Mesenchymal stem cell (in vitro differentiated cells and primary cell): Measurements from ENCODE around the gene QKI.
"Not testable (repeated sequence)": the region's sequence is repeated elsewhere in the genome, so short reads cannot be mapped to it uniquely, and the experiment has no call there.

ENCODE experiments used
- DNase-seq: peaks from one replicate; pipeline ENCODE4 v3.0.0-alpha.2; 2013
- H2AFZ ChIP-seq: one replicate; pipeline ENCODE4 v1.6.1; 2013; ENCODE audit warnings: low read depth, mild to moderate bottlenecking, control low read depth, inconsistent platforms, low read length, moderate library complexity
- H2AK5ac ChIP-seq: 2 replicates; pipeline ENCODE4 v1.6.1; 2013; ENCODE audit warnings: low read length, moderate library complexity, mild to moderate bottlenecking, inconsistent platforms; ENCODE audit not compliant: severe bottlenecking
- H2BK120ac ChIP-seq: one replicate; pipeline ENCODE4 v1.6.1; 2013; ENCODE audit warnings: low read depth, mild to moderate bottlenecking, inconsistent platforms, low read length, moderate library complexity
- H2BK12ac ChIP-seq, 2 experiments: one replicate each; pipeline ENCODE4 v1.6.1; 2013; ENCODE audit warnings: inconsistent platforms in 2 of 2, low read length in 2 of 2, mild to moderate bottlenecking in 2 of 2, moderate library complexity in 2 of 2, control low read depth in 1 of 2
- H2BK15ac ChIP-seq: one replicate; pipeline ENCODE4 v1.6.1; 2013; ENCODE audit warnings: mild to moderate bottlenecking, low read depth, inconsistent platforms; ENCODE audit not compliant: poor library complexity, severe bottlenecking
- H2BK5ac ChIP-seq: 2 replicates; pipeline ENCODE4 v1.6.1; 2013; ENCODE audit warnings: low read depth, mild to moderate bottlenecking, low read length, control low read depth, inconsistent platforms; ENCODE audit not compliant: poor library complexity, severe bottlenecking
- H3K14ac ChIP-seq, 2 experiments: one replicate each; pipeline ENCODE4 v1.6.1; 2013; ENCODE audit warnings: inconsistent platforms in 2 of 2, low read length in 2 of 2, control low read depth in 1 of 2, mild to moderate bottlenecking in 1 of 2, moderate library complexity in 1 of 2
- H3K18ac ChIP-seq, 2 experiments: one replicate each; pipeline ENCODE4 v1.6.1; 2013; ENCODE audit warnings: inconsistent platforms in 2 of 2, low read length in 2 of 2, control low read depth in 1 of 2, low read depth in 1 of 2, mild to moderate bottlenecking in 1 of 2
- H3K23ac ChIP-seq, 2 experiments: one replicate each; pipeline ENCODE4 v1.6.1; 2013; ENCODE audit warnings: inconsistent platforms in 2 of 2, low read length in 2 of 2, mild to moderate bottlenecking in 2 of 2, moderate library complexity in 2 of 2, control low read depth in 1 of 2
- H3K27ac ChIP-seq: 2 replicates; pipeline ENCODE4 v1.5.1; 2013; ENCODE audit warnings: mild to moderate bottlenecking, moderate library complexity, low read length, control low read depth, inconsistent platforms; ENCODE audit not compliant: poor library complexity, severe bottlenecking
- H3K27me3 ChIP-seq, 2 experiments: 2 replicates each; pipeline versions ENCODE4 v1.6.1 to v1.7.0; 2013; ENCODE audit warnings: low read length in 2 of 2, mild to moderate bottlenecking in 2 of 2, moderate library complexity in 2 of 2, control low read depth in 1 of 2, inconsistent platforms in 1 of 2; ENCODE audit not compliant: control insufficient read depth in 1 of 2, insufficient read depth in 1 of 2
- H3K36me3 ChIP-seq, 2 experiments: 2 replicates each; pipeline versions ENCODE4 v1.6.1 to v1.7.0; 2013; ENCODE audit warnings: low read length in 2 of 2, control low read depth in 1 of 2, inconsistent platforms in 1 of 2, low read depth in 1 of 2, mild to moderate bottlenecking in 1 of 2; ENCODE audit not compliant: insufficient read depth in 2 of 2, control insufficient read depth in 1 of 2
- H3K4ac ChIP-seq, 2 experiments: one replicate each; pipeline ENCODE4 v1.6.1; 2013; ENCODE audit warnings: inconsistent platforms in 2 of 2, low read length in 2 of 2, mild to moderate bottlenecking in 2 of 2, moderate library complexity in 2 of 2, control low read depth in 1 of 2, low read depth in 1 of 2
- H3K4me1 ChIP-seq: 2 replicates; pipeline ENCODE4 v1.6.1; 2013; ENCODE audit warnings: low read depth, low read length, control low read depth; ENCODE audit not compliant: control insufficient read depth, insufficient read depth
- H3K4me2 ChIP-seq: 2 replicates; pipeline ENCODE4 v1.6.1; 2013; ENCODE audit warnings: low read length, mild to moderate bottlenecking, inconsistent platforms; ENCODE audit not compliant: poor library complexity, severe bottlenecking
- H3K4me3 ChIP-seq, 2 experiments: 2 replicates each; pipeline versions ENCODE4 v1.5.1 to v1.7.0; 2013; ENCODE audit warnings: low read length in 2 of 2, mild to moderate bottlenecking in 2 of 2, control low read depth in 1 of 2, low read depth in 1 of 2; ENCODE audit not compliant: insufficient read depth in 1 of 2
- H3K79me1 ChIP-seq: replicated peaks from 2 replicates; pipeline ENCODE4 v1.6.1; 2013; ENCODE audit warnings: mild to moderate bottlenecking, control low read depth, low read length, inconsistent platforms; ENCODE audit not compliant: poor library complexity, severe bottlenecking
- H3K9ac ChIP-seq: 2 replicates; pipeline ENCODE4 v1.7.0; 2013; ENCODE audit warnings: mild to moderate bottlenecking, low read length, moderate library complexity
- H3K9me3 ChIP-seq: 2 replicates; pipeline ENCODE4 v1.7.0; 2013; ENCODE audit warnings: mild to moderate bottlenecking, low read length; ENCODE audit not compliant: control insufficient read depth
- H4K8ac ChIP-seq: one replicate; pipeline ENCODE4 v1.6.1; 2013; ENCODE audit warnings: inconsistent platforms, mild to moderate bottlenecking, low read length, moderate library complexity
- H4K91ac ChIP-seq: one replicate; pipeline ENCODE4 v1.6.1; 2013; ENCODE audit warnings: mild to moderate bottlenecking, low read length, inconsistent platforms
- WGBS: methylation state at CpG from one replicate; pipeline ENCODE4 v1.1.7; 2013; ENCODE audit warnings: mixed read lengths; 5-methylcytosine and 5-hydroxymethylcytosine counted together

QKI gene

GRCh38 chr6:163385503-163385902 lies 29.0 kb upstream of the QKI start:
- not testable (repeated sequence) for H3K4ac ChIP-seq, H3K4me1 ChIP-seq, DNase-seq, H3K18ac ChIP-seq, H3K23ac ChIP-seq, H3K4me2 ChIP-seq, H3K9ac ChIP-seq, H2BK5ac ChIP-seq, H3K79me1 ChIP-seq, H2BK12ac ChIP-seq, H3K9me3 ChIP-seq, H3K4me3 ChIP-seq, H3K36me3 ChIP-seq, H4K8ac ChIP-seq, H3K14ac ChIP-seq, H2AK5ac ChIP-seq, H2BK15ac ChIP-seq, H3K27me3 ChIP-seq, H4K91ac ChIP-seq, H3K27ac ChIP-seq, H2BK120ac ChIP-seq, H2AFZ ChIP-seq
- WGBS, result 96% methylated on average over 13 of the region's 13 CpGs

- Histone ChIP-seq H2BK15ac (peak overlapping the region; percentile 26), H4K91ac (no peak overlapping the region), H2AK5ac (no peak overlapping the region), H3K4me1 (no peaks in the 10 kb centered on the region), H2BK12ac (no peak overlapping the region), H3K4ac (no peak overlapping the region), H4K8ac (no peak overlapping the region), H3K4me2 (no peak overlapping the region), H2BK5ac (no peak overlapping the region), H3K9ac (peak overlapping the region; percentile 19), H3K18ac (no peak overlapping the region), H3K9me3 (no peaks in the 10 kb centered on the region), H2BK120ac (no peak overlapping the region), H3K79me1 (no peaks in the 10 kb centered on the region), H3K27ac (no peak overlapping the region), H3K27me3 (no peaks in the 10 kb centered on the region), H2AFZ (no peak overlapping the region), H3K23ac (no peak overlapping the region), H3K36me3 (no peaks in the 10 kb centered on the region), H3K14ac (no peak overlapping the region), H3K4me3 (no peak overlapping the region)
- 67% methylated on average over 4 of the region's 8 CpGs for WGBS
- DNase-seq, result no peak
Observed at GRCh38 chr6:163386329-163386908, 28.1 kb upstream of the QKI start.

GRCh38 chr6:163387317-163387716 lies 27.2 kb upstream of the QKI start:
- Histone ChIP-seq H4K91ac (no peak overlapping the region), H4K8ac (peak overlapping the region; percentile 49), H3K4me2 (no peak overlapping the region), H3K79me1 (no peaks in the 10 kb centered on the region), H3K23ac (no peak overlapping the region), H3K9ac (no peak overlapping the region), H3K4me1 (no peaks in the 10 kb centered on the region), H2AK5ac (no peak overlapping the region), H3K4me3 (no peak overlapping the region), H3K4ac (no peak overlapping the region), H3K18ac (peak overlapping the region in 1 of 2 experiments; percentile 18), H3K27ac (no peak overlapping the region), H2BK12ac (peak overlapping the region in 1 of 2 experiments; percentile 24), H3K27me3 (no peaks in the 10 kb centered on the region), H3K36me3 (no peaks in the 10 kb centered on the region), H2AFZ (no peak overlapping the region), H2BK15ac (no peak overlapping the region), H3K14ac (no peak overlapping the region), H2BK120ac (no peak overlapping the region), H3K9me3 (no peaks in the 10 kb centered on the region), H2BK5ac (no peak overlapping the region)
- 99% methylated on average over 5 of the region's 5 CpGs for WGBS
- no peak for DNase-seq

- H2BK5ac ChIP-seq, result no peak overlapping the region
- 89% methylated on average over 4 of the region's 4 CpGs for WGBS
- no peak overlapping the region for H3K9ac ChIP-seq
- no peak overlapping the region for H2AK5ac ChIP-seq
- H2AFZ ChIP-seq, result no peak overlapping the region
- no peaks in the 10 kb centered on the region for H3K27me3 ChIP-seq
- no peak overlapping the region for H2BK12ac ChIP-seq
- no peak overlapping the region for H3K18ac ChIP-seq
- H3K4me2 ChIP-seq, result no peak overlapping the region
- no peak overlapping the region for H3K27ac ChIP-seq
- no peaks in the 10 kb centered on the region for H3K79me1 ChIP-seq
- no peak for DNase-seq
- no peaks in the 10 kb centered on the region for H3K9me3 ChIP-seq
- no peak overlapping the region for H3K14ac ChIP-seq
- no peak overlapping the region for H3K4me3 ChIP-seq
- no peak overlapping the region for H2BK120ac ChIP-seq
- H3K4me1 ChIP-seq, result no peaks in the 10 kb centered on the region
- no peak overlapping the region for H2BK15ac ChIP-seq
- no peak overlapping the region for H4K91ac ChIP-seq
- H3K4ac ChIP-seq, result no peak overlapping the region
- no peak overlapping the region for H3K23ac ChIP-seq
- no peaks in the 10 kb centered on the region for H3K36me3 ChIP-seq
- H4K8ac ChIP-seq, result no peak overlapping the region
Observed at GRCh38 chr6:163389354-163389753, 25.2 kb upstream of the QKI start.
